Prostate gland (tissue), 2 donors: ENCODE data around the gene CATSPERD.

Experiments used
- CTCF ChIP-seq, 4 experiments: fragments of 200-600 bp in 2 of 4; fragments of 450-650 bp in 2 of 4; sonication (generic) in 2 of 4; IDR thresholded peaks; 1 replicate in 3 of 4; 2 replicates in 1 of 4; pipeline ENCODE4 v1.5.1; 2016 to 2019; ENCODE audit warnings: antibody characterized with exemption in 4 of 4, mild to moderate bottlenecking in 2 of 4, moderate library complexity in 2 of 4
- POLR2A ChIP-seq: fragments of 450-650 bp; IDR thresholded peaks from one replicate; pipeline ENCODE4 v1.6.1; 2016; ENCODE audit warnings: antibody characterized with exemption, mild to moderate bottlenecking

GRCh38 chr19:5696196-5697021 lies 24.0 kb upstream of the CATSPERD start:
- no peak for TF ChIP-seq CTCF (IDR thresholded peaks at IDR 0.05)
- TF ChIP-seq POLR2A = no peak
